GM12801 (cell line): ENCODE results near the gene C3orf18.

Experiments used
- CTCF ChIP-seq: IDR thresholded peaks from one replicate; pipeline ENCODE4 v1.5.1; 2011; ENCODE audit warnings: control low read depth; ENCODE audit not compliant: insufficient read length; ENCODE audit errors: extremely low read depth

The C3orf18 gene

GRCh38 chr3:50591196-50591741 lies 23.7 kb upstream of the C3orf18 start:
- TF ChIP-seq CTCF = no peak

- no peak for TF ChIP-seq CTCF
Observed at GRCh38 chr3:50588759-50589433, 21.3 kb upstream of the C3orf18 start.

- TF ChIP-seq CTCF = no peak
Observed at GRCh38 chr3:50587806-50588758, 20.5 kb upstream of the C3orf18 start.

GRCh38 chr3:50587373-50587772 lies 19.8 kb upstream of the C3orf18 start:
- TF ChIP-seq CTCF = no peak

- TF ChIP-seq CTCF = no peak
Observed at GRCh38 chr3:50586763-50587070, 19.2 kb upstream of the C3orf18 start.

- no peak for TF ChIP-seq CTCF
Observed at GRCh38 chr3:50585919-50586762, 18.6 kb upstream of the C3orf18 start.

- no peak for TF ChIP-seq CTCF
Observed at GRCh38 chr3:50584391-50584790, 16.8 kb upstream of the C3orf18 start.
